LNCaP clone FGC (cell line): ENCODE data around the gene SMG9.
"Not testable (repeated sequence)": the region's sequence is repeated elsewhere in the genome, so short reads cannot be mapped to it uniquely, and the experiment has no call there.

Experiments used
- DNase-seq: peaks from one replicate; pipeline ENCODE4 v3.0.0-alpha.2; 2011; ENCODE audit warnings: low read depth
- H3K4me3 ChIP-seq: 2 replicates; pipeline ENCODE4 v1.5.1; 2011; ENCODE audit warnings: mild to moderate bottlenecking, low read depth, low read length, control low read depth
- TF ChIP-seq, protein P1 (sequence below): IDR thresholded peaks from 2 replicates; pipeline ENCODE4 v1.5.1; 2012; ENCODE audit warnings: mild to moderate bottlenecking; ENCODE audit not compliant: control insufficient read depth, insufficient read depth; ENCODE audit errors: extremely low read depth

SMG9 gene

GRCh38 chr19:43767316-43767715 is 12.6 kb upstream of the SMG9 start:
- H3K4me3 ChIP-seq = no peak overlapping the region
- TF ChIP-seq, protein P1, sequence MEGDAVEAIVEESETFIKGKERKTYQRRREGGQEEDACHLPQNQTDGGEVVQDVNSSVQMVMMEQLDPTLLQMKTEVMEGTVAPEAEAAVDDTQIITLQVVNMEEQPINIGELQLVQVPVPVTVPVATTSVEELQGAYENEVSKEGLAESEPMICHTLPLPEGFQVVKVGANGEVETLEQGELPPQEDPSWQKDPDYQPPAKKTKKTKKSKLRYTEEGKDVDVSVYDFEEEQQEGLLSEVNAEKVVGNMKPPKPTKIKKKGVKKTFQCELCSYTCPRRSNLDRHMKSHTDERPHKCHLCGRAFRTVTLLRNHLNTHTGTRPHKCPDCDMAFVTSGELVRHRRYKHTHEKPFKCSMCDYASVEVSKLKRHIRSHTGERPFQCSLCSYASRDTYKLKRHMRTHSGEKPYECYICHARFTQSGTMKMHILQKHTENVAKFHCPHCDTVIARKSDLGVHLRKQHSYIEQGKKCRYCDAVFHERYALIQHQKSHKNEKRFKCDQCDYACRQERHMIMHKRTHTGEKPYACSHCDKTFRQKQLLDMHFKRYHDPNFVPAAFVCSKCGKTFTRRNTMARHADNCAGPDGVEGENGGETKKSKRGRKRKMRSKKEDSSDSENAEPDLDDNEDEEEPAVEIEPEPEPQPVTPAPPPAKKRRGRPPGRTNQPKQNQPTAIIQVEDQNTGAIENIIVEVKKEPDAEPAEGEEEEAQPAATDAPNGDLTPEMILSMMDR = no peak
- no peak for DNase-seq

DNA sequence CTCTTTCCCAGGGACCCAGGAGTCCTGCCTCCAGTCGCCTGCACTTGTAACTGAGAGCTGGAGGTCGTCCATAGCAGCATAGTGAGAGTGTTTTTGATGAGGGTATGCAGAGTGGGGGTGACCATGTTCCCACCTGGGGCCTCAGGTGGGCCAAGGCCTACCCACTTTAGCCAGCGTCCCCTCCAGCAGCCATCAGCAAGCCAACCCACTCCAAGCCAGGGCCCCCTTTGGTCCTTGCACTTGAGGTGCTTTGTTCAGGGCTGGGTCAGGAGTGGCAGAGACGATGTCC is 11.9 kb upstream of the SMG9 start:
- TF ChIP-seq, protein P1 = no peak
- no peak for DNase-seq
- no peak overlapping the region for H3K4me3 ChIP-seq

DNA sequence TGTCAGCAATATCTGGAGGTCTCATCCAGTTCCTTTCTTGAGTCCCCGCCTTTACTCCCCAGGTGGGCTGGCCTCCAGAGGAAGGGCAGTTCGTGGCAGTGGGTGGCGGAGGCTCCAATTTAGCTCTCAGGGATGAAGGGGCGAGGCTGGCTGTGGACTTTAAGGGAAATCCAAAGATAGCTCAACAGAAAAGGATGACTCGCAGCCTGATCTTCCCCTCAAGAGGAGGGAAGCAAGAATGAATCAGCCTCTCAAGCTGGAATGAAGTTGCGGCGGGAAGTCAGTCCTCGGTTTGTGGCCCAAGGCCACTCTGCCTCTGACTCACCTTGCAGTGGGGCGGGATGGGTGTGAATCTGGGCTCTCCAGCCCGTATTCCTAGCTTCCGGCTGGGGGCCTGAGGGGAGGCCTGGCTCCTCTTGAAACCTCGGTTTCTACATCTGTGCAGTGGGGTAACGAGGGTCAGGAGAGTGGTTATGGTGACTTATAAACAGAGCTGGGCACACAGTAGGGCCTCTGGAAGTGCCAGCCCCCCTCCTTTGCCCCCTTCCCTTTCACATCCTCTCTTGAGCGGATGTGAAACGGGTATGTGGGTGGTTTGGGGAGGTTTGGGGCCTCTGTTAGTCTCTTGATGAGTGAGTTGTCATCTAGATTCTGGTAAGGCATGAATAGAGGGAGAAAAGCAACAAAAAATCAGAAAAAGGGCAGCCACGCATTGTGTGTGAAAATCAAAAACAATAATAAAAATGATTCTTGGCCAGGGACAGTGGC is 10.5 kb upstream of the SMG9 start:
- TF ChIP-seq, protein P1 = no peak
- no peak for DNase-seq
- no peak overlapping the region for H3K4me3 ChIP-seq

GRCh38 chr19:43764684-43765083 is 9.9 kb upstream of the SMG9 start:
- not testable (repeated sequence) for DNase-seq, H3K4me3 ChIP-seq

GRCh38 chr19:43763473-43763939 is 8.7 kb upstream of the SMG9 start:
- H3K4me3 ChIP-seq = no peak overlapping the region
- TF ChIP-seq, protein P1 = no peak
- DNase-seq = no peak

DNA sequence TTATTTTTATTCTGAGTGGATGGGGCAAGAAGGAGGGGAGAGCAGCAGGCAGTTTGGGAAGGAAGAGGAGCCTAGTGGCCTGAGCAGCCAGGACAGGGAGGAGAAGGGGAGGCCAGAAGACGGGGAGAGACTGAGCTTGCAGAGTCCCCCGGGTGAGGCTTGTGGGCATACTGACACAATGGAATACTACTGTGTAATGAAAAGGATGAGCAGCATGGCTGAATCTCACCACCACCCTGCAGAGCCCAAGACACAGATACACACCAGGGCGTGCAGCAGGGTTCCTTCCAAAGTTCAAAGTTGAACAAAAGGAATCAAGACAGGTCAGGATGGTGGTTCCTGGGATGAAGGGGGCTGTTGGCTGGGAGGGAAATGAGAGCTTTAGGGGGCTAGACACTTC is 8.1 kb upstream of the SMG9 start:
- TF ChIP-seq, protein P1 = no peak
- DNase-seq = no peak
- no peak overlapping the region for H3K4me3 ChIP-seq

- no peak overlapping the region for H3K4me3 ChIP-seq
- TF ChIP-seq, protein P1 = no peak
- no peak for DNase-seq
Observed at GRCh38 chr19:43760941-43761340, 6.2 kb upstream of the SMG9 start.
